GM23338 (cell line): Measurements from ENCODE around the gene LRRIQ4. TPM values are rescaled to one million over a fixed set of nuclear protein-coding genes. Genes with fewer than 3 reads are reported as not detected.

Experiments
- ATAC-seq: fragments of 200-7000 bp; cut with Tn5 transposase; 3 replicates; pipeline ENCODE4 v1.9.1; 2020
- DNase-seq: peaks from one replicate; pipeline ENCODE4 v3.0.0-alpha.2; 2015; ENCODE audit warnings: low spot score
- H2AFZ ChIP-seq: fragments of 200-600 bp; sonication (generic); 2 replicates; pipeline ENCODE4 v1.8.0; 2016; ENCODE audit warnings: antibody characterized with exemption, mild to moderate bottlenecking, moderate library complexity
- H3F3A ChIP-seq: fragments of 200-600 bp; sonication (generic); replicated peaks from 2 replicates; pipeline ENCODE4 v1.8.0; 2017; ENCODE audit warnings: antibody characterized with exemption, mixed run types, low read depth
- H3K27ac ChIP-seq: fragments of 200-600 bp; sonication (generic); 2 replicates; pipeline ENCODE4 v1.6.1; 2016; ENCODE audit warnings: low read depth
- H3K27me3 ChIP-seq: fragments of 200-600 bp; sonication (generic); 2 replicates; pipeline ENCODE4 v1.8.0; 2016; ENCODE audit warnings: mild to moderate bottlenecking, mixed run types, moderate library complexity; ENCODE audit not compliant: insufficient read depth
- H3K36me3 ChIP-seq: fragments of 200-600 bp; sonication (generic); 2 replicates; pipeline ENCODE4 v1.8.0; 2016; ENCODE audit warnings: mild to moderate bottlenecking; ENCODE audit not compliant: insufficient read depth
- H3K4me1 ChIP-seq: fragments of 200-600 bp; sonication (generic); 2 replicates; pipeline ENCODE4 v1.8.0; 2016; ENCODE audit warnings: mild to moderate bottlenecking, moderate library complexity; ENCODE audit not compliant: insufficient read depth
- H3K4me2 ChIP-seq: fragments of 200-600 bp; sonication (generic); 2 replicates; pipeline ENCODE4 v1.7.1; 2017; ENCODE audit warnings: mixed run types
- H3K4me3 ChIP-seq: fragments of 200-600 bp; sonication (generic); 2 replicates; pipeline ENCODE4 v1.6.1; 2016; ENCODE audit warnings: mixed run types
- H3K79me2 ChIP-seq: fragments of 200-600 bp; sonication (generic); replicated peaks from 2 replicates; pipeline ENCODE4 v1.8.0; 2017; ENCODE audit warnings: mild to moderate bottlenecking; ENCODE audit not compliant: insufficient read depth
- H3K9me2 ChIP-seq: fragments of 200-600 bp; sonication (generic); 2 replicates; pipeline ENCODE4 v1.8.0; 2017; ENCODE audit not compliant: insufficient read depth
- H4K20me1 ChIP-seq: fragments of 200-600 bp; sonication (generic); replicated peaks from 2 replicates; pipeline ENCODE4 v1.8.0; 2017; ENCODE audit warnings: mild to moderate bottlenecking; ENCODE audit not compliant: insufficient read depth
- H3K27ac Mint-ChIP-seq: 2 replicates; pipeline ENCODE4 v1.8.0; 2020; ENCODE audit warnings: inconsistent platforms, mild to moderate bottlenecking, moderate library complexity, mixed read lengths
- H3K27me3 Mint-ChIP-seq: 3 replicates; pipeline ENCODE4 v1.8.0; 2022; ENCODE audit warnings: low read depth, mild to moderate bottlenecking, moderate library complexity, mixed read lengths, inconsistent platforms; ENCODE audit not compliant: insufficient read depth, poor library complexity
- H3K36me3 Mint-ChIP-seq: 3 replicates; pipeline ENCODE4 v1.8.0; 2021; ENCODE audit warnings: low read depth, mild to moderate bottlenecking, inconsistent platforms, moderate library complexity, mixed read lengths
- H3K4me1 Mint-ChIP-seq: 3 replicates; pipeline ENCODE4 v1.8.0; 2020; ENCODE audit warnings: mild to moderate bottlenecking, inconsistent platforms, mixed read lengths
- H3K4me3 Mint-ChIP-seq: 3 replicates; pipeline ENCODE4 v1.8.0; 2021; ENCODE audit warnings: moderate library complexity, mild to moderate bottlenecking, inconsistent platforms, mixed read lengths
- H3K9me3 Mint-ChIP-seq: 3 replicates; pipeline ENCODE4 v1.8.0; 2020; ENCODE audit warnings: moderate library complexity, mild to moderate bottlenecking, inconsistent platforms, mixed read lengths
- EZH2 ChIP-seq: fragments of 200-600 bp; sonication (generic); IDR thresholded peaks from one replicate; pipeline ENCODE4 v1.8.0; 2017; ENCODE audit warnings: antibody characterized with exemption, mild to moderate bottlenecking, low read depth; ENCODE audit not compliant: unreplicated experiment
- EZH2phosphoT487 ChIP-seq: fragments of 200-600 bp; sonication (generic); IDR thresholded peaks from one replicate; pipeline ENCODE4 v1.8.1; 2018; ENCODE audit warnings: antibody characterized with exemption; ENCODE audit not compliant: unreplicated experiment
- JUNB ChIP-seq: IDR thresholded peaks from one replicate; pipeline ENCODE4 v1.6.1; 2016; ENCODE audit warnings: antibody characterized with exemption; ENCODE audit not compliant: unreplicated experiment
- NANOG ChIP-seq: IDR thresholded peaks from 2 replicates; pipeline ENCODE4 v1.6.1; 2016; ENCODE audit warnings: antibody characterized with exemption, borderline replicate concordance
- POLR2AphosphoS5 ChIP-seq: IDR thresholded peaks from 2 replicates; pipeline ENCODE4 v1.6.1; 2016; ENCODE audit warnings: antibody characterized with exemption, low read depth
- ZNF114 ChIP-seq: fragments of 250-450 bp; sonication (Bioruptor Pico); IDR thresholded peaks from 2 replicates; pipeline ENCODE4 v1.5.0; 2020; ENCODE audit warnings: mild to moderate bottlenecking, moderate library complexity
- polyA plus RNA-seq: library from polyadenylated mRNA; unstranded; fragments of >200 nt; fragmentation: Nextera tagmentation; extraction: Ambion mirVana; gene quantifications from 2 replicates; pipeline ENCODE4 v1.2.1, GENCODE V29; 2016
- total RNA-seq: library from RNA; depleted of rRNA; stranded (reverse); fragments of >200 nt; shearing (Covaris generic); gene quantifications from 2 replicates; pipeline ENCODE4 v1.2.3, GENCODE V29; 2014
- TF ChIP-seq, protein P1 (sequence below): IDR thresholded peaks from 2 replicates; pipeline ENCODE4 v1.6.1; 2016; ENCODE audit warnings: antibody characterized with exemption
- TF ChIP-seq, protein P2 (sequence below): fragments of 250-450 bp; sonication (Bioruptor Pico); IDR thresholded peaks from 2 replicates; pipeline ENCODE4 v1.5.0; 2020; ENCODE audit warnings: mild to moderate bottlenecking, moderate library complexity
- TF ChIP-seq, protein P3 (sequence below): IDR thresholded peaks from one replicate; pipeline ENCODE4 v1.6.1; 2018; ENCODE audit warnings: antibody characterized with exemption; ENCODE audit not compliant: unreplicated experiment
- TF ChIP-seq, protein P4 (sequence below), 2 experiments: fragments of 200-600 bp in 1 of 2; sonication (generic) in 1 of 2; conservative IDR thresholded peaks; 2 replicates each; pipeline versions ENCODE4 v1.5.1 to v1.6.1; 2016 to 2017; ENCODE audit warnings: antibody characterized with exemption in 2 of 2, low read depth in 2 of 2, mild to moderate bottlenecking in 2 of 2, moderate library complexity in 1 of 2

The LRRIQ4 gene
- total and polyA plus RNA-seq, 2 experiments from 2014 or later = 0.29 TPM; not detected in 1

DNA sequence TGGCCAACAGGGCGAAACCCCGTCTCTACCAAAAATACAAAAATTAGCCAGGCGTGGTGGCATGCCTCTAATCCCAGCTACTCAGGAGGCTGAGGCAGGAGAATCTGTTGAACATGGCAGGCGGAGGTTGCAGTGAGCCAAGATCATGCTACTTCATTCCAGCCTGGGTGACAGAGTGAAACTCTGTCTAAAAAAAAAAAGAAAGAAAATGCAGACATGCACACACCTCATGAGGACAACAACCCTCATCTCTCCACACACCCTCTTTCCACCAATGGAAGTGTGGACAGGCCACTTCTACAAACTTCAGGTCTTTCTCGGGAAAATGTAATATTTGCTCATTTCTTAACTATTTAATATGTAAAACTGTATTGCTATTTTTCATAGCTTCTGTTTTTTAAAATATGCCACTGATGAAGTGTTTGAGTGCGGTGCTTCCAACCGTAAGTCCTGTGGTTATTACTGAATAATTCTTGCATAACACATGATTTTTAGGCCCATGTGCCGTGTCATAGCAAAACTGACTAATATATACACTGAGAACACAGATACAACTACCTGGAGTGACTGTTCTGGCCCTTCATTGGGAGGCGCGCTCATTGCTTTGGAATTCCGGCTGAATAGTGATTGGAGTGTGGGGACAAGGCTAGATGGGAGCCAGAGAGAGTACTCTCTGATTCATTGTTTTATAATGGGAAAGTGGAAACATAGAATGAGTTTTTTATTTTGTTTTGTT is 34.0 kb downstream of the LRRIQ4 start:
- Histone ChIP-seq H3K27me3 (no peaks in the 10 kb centered on the region), H3K27ac (no peak overlapping the region), H3K9me2 (no peaks in the 10 kb centered on the region), H3K4me2 (no peak overlapping the region), H3F3A (no peaks in the 10 kb centered on the region), H3K36me3 (no peaks in the 10 kb centered on the region), H3K79me2 (no peaks in the 10 kb centered on the region), H4K20me1 (no peaks in the 10 kb centered on the region), H3K4me3 (no peak overlapping the region), H2AFZ (no peak overlapping the region), H3K4me1 (no peaks in the 10 kb centered on the region)
- Mint-ChIP-seq H3K27ac (no peak overlapping the region), H3K27me3 (no peaks in the 10 kb centered on the region), H3K4me1 (no peaks in the 10 kb centered on the region; the same call in 2 of the 3 replicates), H3K9me3 (no peaks in the 10 kb centered on the region; the same call in 2 of the 3 replicates), H3K36me3 (no peaks in the 10 kb centered on the region), H3K4me3 (no peak overlapping the region)
- no peak for TF ChIP-seq NANOG
- TF ChIP-seq, protein P1, sequence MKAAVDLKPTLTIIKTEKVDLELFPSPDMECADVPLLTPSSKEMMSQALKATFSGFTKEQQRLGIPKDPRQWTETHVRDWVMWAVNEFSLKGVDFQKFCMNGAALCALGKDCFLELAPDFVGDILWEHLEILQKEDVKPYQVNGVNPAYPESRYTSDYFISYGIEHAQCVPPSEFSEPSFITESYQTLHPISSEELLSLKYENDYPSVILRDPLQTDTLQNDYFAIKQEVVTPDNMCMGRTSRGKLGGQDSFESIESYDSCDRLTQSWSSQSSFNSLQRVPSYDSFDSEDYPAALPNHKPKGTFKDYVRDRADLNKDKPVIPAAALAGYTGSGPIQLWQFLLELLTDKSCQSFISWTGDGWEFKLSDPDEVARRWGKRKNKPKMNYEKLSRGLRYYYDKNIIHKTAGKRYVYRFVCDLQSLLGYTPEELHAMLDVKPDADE = no peak
- TF ChIP-seq, protein P2, sequence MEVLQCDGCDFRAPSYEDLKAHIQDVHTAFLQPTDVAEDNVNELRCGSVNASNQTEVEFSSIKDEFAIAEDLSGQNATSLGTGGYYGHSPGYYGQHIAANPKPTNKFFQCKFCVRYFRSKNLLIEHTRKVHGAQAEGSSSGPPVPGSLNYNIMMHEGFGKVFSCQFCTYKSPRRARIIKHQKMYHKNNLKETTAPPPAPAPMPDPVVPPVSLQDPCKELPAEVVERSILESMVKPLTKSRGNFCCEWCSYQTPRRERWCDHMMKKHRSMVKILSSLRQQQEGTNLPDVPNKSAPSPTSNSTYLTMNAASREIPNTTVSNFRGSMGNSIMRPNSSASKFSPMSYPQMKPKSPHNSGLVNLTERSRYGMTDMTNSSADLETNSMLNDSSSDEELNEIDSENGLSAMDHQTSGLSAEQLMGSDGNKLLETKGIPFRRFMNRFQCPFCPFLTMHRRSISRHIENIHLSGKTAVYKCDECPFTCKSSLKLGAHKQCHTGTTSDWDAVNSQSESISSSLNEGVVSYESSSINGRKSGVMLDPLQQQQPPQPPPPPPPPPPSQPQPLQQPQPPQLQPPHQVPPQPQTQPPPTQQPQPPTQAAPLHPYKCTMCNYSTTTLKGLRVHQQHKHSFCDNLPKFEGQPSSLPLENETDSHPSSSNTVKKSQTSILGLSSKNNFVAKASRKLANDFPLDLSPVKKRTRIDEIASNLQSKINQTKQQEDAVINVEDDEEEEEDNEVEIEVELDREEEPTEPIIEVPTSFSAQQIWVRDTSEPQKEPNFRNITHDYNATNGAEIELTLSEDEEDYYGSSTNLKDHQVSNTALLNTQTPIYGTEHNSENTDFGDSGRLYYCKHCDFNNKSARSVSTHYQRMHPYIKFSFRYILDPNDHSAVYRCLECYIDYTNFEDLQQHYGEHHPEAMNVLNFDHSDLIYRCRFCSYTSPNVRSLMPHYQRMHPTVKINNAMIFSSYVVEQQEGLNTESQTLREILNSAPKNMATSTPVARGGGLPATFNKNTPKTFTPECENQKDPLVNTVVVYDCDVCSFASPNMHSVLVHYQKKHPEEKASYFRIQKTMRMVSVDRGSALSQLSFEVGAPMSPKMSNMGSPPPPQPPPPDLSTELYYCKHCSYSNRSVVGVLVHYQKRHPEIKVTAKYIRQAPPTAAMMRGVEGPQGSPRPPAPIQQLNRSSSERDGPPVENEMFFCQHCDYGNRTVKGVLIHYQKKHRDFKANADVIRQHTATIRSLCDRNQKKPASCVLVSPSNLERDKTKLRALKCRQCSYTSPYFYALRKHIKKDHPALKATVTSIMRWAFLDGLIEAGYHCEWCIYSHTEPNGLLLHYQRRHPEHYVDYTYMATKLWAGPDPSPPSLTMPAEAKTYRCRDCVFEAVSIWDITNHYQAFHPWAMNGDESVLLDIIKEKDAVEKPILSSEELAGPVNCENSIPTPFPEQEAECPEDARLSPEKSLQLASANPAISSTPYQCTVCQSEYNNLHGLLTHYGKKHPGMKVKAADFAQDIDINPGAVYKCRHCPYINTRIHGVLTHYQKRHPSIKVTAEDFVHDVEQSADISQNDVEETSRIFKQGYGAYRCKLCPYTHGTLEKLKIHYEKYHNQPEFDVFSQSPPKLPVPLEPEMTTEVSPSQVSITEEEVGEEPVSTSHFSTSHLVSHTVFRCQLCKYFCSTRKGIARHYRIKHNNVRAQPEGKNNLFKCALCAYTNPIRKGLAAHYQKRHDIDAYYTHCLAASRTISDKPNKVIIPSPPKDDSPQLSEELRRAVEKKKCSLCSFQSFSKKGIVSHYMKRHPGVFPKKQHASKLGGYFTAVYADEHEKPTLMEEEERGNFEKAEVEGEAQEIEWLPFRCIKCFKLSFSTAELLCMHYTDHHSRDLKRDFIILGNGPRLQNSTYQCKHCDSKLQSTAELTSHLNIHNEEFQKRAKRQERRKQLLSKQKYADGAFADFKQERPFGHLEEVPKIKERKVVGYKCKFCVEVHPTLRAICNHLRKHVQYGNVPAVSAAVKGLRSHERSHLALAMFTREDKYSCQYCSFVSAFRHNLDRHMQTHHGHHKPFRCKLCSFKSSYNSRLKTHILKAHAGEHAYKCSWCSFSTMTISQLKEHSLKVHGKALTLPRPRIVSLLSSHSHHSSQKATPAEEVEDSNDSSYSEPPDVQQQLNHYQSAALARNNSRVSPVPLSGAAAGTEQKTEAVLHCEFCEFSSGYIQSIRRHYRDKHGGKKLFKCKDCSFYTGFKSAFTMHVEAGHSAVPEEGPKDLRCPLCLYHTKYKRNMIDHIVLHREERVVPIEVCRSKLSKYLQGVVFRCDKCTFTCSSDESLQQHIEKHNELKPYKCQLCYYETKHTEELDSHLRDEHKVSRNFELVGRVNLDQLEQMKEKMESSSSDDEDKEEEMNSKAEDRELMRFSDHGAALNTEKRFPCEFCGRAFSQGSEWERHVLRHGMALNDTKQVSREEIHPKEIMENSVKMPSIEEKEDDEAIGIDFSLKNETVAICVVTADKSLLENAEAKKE = no peak
- TF ChIP-seq, protein P3, sequence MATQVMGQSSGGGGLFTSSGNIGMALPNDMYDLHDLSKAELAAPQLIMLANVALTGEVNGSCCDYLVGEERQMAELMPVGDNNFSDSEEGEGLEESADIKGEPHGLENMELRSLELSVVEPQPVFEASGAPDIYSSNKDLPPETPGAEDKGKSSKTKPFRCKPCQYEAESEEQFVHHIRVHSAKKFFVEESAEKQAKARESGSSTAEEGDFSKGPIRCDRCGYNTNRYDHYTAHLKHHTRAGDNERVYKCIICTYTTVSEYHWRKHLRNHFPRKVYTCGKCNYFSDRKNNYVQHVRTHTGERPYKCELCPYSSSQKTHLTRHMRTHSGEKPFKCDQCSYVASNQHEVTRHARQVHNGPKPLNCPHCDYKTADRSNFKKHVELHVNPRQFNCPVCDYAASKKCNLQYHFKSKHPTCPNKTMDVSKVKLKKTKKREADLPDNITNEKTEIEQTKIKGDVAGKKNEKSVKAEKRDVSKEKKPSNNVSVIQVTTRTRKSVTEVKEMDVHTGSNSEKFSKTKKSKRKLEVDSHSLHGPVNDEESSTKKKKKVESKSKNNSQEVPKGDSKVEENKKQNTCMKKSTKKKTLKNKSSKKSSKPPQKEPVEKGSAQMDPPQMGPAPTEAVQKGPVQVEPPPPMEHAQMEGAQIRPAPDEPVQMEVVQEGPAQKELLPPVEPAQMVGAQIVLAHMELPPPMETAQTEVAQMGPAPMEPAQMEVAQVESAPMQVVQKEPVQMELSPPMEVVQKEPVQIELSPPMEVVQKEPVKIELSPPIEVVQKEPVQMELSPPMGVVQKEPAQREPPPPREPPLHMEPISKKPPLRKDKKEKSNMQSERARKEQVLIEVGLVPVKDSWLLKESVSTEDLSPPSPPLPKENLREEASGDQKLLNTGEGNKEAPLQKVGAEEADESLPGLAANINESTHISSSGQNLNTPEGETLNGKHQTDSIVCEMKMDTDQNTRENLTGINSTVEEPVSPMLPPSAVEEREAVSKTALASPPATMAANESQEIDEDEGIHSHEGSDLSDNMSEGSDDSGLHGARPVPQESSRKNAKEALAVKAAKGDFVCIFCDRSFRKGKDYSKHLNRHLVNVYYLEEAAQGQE = no peak
- TF ChIP-seq, protein P4, sequence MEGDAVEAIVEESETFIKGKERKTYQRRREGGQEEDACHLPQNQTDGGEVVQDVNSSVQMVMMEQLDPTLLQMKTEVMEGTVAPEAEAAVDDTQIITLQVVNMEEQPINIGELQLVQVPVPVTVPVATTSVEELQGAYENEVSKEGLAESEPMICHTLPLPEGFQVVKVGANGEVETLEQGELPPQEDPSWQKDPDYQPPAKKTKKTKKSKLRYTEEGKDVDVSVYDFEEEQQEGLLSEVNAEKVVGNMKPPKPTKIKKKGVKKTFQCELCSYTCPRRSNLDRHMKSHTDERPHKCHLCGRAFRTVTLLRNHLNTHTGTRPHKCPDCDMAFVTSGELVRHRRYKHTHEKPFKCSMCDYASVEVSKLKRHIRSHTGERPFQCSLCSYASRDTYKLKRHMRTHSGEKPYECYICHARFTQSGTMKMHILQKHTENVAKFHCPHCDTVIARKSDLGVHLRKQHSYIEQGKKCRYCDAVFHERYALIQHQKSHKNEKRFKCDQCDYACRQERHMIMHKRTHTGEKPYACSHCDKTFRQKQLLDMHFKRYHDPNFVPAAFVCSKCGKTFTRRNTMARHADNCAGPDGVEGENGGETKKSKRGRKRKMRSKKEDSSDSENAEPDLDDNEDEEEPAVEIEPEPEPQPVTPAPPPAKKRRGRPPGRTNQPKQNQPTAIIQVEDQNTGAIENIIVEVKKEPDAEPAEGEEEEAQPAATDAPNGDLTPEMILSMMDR (conservative IDR thresholded peaks at IDR 0.05; ENCODE audit: low read depth in 2 of 2) = no peak
- TF ChIP-seq JUNB = no peak
- no peak for TF ChIP-seq EZH2phosphoT487
- no peak for TF ChIP-seq EZH2
- no peak for TF ChIP-seq POLR2AphosphoS5
- TF ChIP-seq ZNF114 = no peak
- ATAC-seq = no peak; the same call in 2 of the 3 replicates
- DNase-seq = no peak
